Measurements from ENCODE around the gene AK8.
"Not testable (repeated sequence)": the region's sequence is repeated elsewhere in the genome, so short reads cannot be mapped to it uniquely, and the experiment has no call there.

Gene AK8

DNA sequence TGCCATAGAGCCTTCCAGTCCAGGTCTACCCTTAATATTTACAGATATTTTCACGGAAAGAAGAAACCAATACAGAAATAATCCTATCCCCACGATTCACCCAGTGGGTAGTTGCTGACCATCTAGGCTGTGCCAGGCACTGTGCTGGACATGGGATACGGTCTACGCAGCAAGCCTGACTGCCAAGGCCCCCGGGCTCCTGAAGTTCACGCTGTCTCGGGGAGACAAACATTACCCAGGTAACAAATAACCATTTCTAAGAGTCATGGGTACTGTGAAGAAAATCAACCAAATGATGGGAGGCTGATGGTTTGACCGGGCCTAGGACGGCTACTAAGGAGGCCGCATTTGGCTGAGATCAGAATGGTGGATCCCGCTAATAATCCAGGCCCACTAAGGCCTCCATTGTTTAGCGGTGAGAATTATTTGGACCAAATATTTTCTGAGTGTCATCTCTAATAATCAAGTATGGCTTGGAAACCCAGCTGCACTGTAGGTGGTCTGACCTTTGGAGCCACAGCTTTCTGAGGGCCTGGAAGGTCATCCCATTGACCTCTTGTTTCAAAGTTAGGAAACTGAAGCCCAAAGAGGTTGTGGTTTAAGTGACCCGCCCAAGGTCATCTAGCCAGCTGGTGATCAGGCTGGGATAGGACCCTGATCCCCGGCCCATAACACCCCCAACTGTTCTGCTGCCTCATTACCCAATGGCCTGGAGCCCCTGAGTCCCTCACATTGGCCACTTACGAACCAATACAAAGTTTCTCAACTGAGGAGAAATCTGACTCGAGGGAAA, 82.4 kb downstream of the AK8 start:
- no peak for FAIRE-seq

- FAIRE-seq, result no peak
These were observed 83.2 kb downstream of the AK8 start for GRCh38 chr9:132794730-132795380.

- FAIRE-seq, result no peak
These were observed 84.2 kb downstream of the AK8 start for GRCh38 chr9:132793606-132794580.

DNA sequence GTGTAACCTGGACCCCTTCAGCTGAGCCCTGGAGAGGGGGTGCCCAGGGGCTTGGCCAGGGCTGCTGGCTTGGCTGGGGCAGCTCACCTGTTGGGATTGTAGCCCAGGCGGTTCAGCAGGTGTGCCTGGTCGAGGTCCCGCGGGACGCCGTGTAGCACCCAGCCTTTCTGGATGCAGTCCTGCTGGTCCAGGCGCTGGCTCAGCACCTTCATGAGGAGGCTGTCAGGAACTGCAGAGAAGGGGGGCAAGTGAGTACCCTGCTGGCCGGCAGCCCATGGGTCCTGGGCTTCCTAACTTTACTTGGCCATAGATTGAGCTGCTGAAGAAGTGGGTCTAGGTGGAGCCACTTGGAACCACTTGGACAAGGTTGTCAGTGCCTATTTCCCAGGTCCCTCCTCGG, 85.5 kb downstream of the AK8 start:
- FAIRE-seq, result no peak

- no peak for FAIRE-seq
These were observed 86.3 kb downstream of the AK8 start for GRCh38 chr9:132791699-132792240.

DNA sequence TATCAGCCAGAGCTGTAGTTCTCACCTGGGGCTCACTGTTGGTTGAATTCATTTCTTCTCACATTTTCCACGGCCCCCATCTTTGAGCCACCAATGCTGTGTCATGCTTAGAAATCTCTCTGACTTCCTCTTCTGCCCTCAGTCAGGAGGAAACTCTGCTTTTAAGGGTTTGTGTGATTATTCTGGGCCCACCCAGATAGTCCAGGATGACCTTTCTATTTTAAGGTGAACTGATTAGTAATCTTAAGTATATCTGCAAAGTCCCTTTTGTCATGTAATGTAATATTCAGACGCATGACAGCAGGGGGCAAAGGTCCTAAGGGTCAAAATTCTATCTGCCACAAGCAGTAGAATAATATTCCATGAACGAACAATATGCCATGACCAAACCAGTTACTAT, 88.4 kb downstream of the AK8 start:
- no peak for FAIRE-seq

GRCh38 chr9:132788378-132788777, 89.7 kb downstream of the AK8 start:
- FAIRE-seq, result no peak

- no peak for FAIRE-seq
These were observed 90.3 kb downstream of the AK8 start for GRCh38 chr9:132787748-132788159.

DNA sequence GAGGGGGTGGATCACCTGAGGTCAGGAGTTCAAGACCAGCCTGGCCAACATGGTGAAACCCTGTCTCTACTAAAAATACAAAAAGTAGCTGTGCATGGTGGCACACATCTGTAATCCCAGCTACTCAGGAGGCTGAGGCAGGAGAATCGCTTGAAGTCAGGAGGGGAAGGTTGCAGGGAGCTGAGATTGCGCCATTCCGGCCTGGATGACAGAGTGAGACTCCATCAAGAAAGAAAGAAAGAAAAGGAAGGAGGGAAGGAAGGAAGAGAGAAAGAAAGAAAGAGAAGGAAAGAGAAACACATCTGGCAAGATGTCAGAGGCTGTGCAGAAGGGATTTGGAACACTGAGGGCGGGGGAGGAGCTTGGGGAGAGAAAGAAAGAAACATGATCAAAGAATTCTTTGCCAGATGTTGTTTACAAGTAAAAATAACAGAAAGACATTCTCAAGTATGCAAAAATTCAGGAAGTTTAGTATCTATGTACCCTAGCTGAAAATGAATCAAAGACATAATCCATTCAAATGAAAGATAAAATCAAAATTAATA, 93.7 kb downstream of the AK8 start:
- no peak for FAIRE-seq

GRCh38 chr9:132783006-132783405, 95.1 kb downstream of the AK8 start:
- FAIRE-seq, result no peak

- FAIRE-seq, result no peak
These were observed 96.0 kb downstream of the AK8 start for GRCh38 chr9:132782037-132782436.

GRCh38 chr9:132780230-132781007, 97.7 kb downstream of the AK8 start:
- FAIRE-seq, result no peak

DNA sequence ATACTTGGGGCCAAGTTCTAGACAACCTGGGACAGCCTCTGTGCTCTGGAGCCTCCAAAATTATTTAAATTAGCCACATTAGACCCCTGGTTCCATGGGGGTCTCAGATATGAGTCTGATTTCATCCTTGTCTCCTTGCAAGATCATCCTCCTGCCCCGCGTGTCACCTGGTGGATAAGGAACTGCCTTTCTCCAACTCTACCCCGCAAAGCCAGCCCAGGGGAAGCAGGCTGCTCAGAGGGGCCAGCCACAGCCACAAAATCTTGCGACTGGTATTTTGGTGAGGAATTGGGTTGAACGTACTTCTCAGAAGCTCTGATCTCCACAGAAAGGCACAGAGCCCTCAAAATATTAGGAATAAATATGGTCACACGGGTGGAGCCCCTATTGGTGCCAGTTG, 101.2 kb downstream of the AK8 start:
- no peak for FAIRE-seq

DNA sequence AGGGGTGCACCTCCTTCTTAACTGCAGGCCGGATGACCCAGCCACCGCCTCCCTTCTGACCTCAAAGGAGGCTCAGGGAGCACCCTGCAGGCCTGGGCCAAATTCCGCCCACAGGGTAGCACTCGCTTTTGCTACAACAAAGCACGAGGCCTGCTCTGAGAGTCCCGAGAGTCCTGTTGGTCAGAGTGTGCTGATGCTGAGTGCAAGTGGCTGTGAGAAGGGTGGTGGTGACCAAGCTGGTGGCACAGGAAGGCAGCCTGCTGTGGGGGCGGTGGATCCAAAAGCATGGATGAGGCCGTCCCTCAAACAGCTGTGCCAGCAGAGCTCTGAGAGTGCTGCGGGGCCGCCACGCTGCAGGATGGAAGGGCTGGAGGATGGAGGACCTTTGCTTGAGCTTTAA, 101.8 kb downstream of the AK8 start:
- FAIRE-seq, result no peak

GRCh38 chr9:132775720-132776119, 102.4 kb downstream of the AK8 start:
- FAIRE-seq, result no peak

DNA sequence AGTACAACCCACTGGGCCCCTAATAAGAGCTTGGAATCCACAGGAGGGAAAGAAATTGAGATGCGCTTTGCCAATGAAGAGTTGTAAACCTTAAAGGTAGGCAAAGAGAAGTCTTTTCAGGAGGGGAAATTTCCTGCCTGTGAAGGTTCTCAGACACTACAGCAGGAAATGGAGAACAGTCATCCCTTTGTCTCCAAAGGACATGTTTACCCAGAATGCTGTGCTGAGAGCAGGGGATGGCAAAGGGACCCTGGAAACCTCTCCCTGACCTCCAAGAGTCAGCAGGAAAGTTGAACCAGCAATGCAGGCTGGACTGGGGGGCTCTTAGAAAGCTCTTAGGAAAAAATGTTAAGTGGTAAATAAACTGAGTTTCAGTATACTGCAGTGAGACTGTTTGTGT, 103.2 kb downstream of the AK8 start:
- FAIRE-seq, result no peak

- no peak for FAIRE-seq
These were observed 104.2 kb downstream of the AK8 start for GRCh38 chr9:132773764-132774339.

DNA sequence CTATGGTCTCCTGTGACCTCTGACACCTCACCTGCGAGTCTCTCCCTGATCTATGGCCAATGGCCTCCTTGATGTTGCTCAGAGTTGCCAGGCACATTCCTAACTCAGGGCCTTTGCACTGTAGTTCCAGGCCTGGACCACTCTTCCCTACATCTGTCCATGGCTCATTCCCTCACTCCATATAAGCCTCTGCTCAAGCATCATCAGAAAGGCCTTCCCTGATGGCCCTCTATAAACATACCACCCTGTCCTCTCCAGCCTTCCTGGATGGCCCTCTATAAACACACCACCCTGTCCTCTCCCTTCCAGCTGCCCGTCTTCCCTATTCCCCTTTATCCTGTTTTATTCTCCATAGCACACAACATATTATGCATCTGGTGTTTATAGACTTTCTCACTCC, 105.0 kb downstream of the AK8 start:
- no peak for FAIRE-seq

GRCh38 chr9:132771752-132772151, 106.3 kb downstream of the AK8 start:
- not testable (repeated sequence) for FAIRE-seq

GRCh38 chr9:132770770-132771310, 107.2 kb downstream of the AK8 start:
- FAIRE-seq, result no peak

All from G401.6 (cell line).